Raji (cell line): ENCODE results near the gene DOC2A.

Experiments used
- POLR2A ChIP-seq: IDR thresholded peaks from 2 replicates; pipeline ENCODE4 v1.6.1; 2011; ENCODE audit warnings: low read depth, low read length, control low read depth; ENCODE audit not compliant: insufficient read depth

Gene DOC2A

GRCh38 chr16:29974291-29975133 lies 36.3 kb downstream of the DOC2A start:
- TF ChIP-seq POLR2A: no peak

- TF ChIP-seq POLR2A: peak; percentile 90
Observed at GRCh38 chr16:29973384-29974246, 37.2 kb downstream of the DOC2A start, which contains the start of gene TAOK2. Gene TAOK2, plus strand, starts transcription at chr16:29973868. Its CDS starts 3,905 bp downstream, at chr16:29977773.

GRCh38 chr16:29972992-29973383 lies 37.8 kb downstream of the DOC2A start:
- no peak for TF ChIP-seq POLR2A

- no peak for TF ChIP-seq POLR2A
Observed at GRCh38 chr16:29972500-29972899, 38.3 kb downstream of the DOC2A start.

GRCh38 chr16:29971304-29971703 lies 39.5 kb downstream of the DOC2A start:
- TF ChIP-seq POLR2A: no peak

GRCh38 chr16:29968205-29968604 lies 42.6 kb downstream of the DOC2A start:
- no peak for TF ChIP-seq POLR2A

GRCh38 chr16:29963021-29963743 lies 47.6 kb downstream of the DOC2A start:
- no peak for TF ChIP-seq POLR2A

GRCh38 chr16:29962344-29962994 lies 48.4 kb downstream of the DOC2A start:
- TF ChIP-seq POLR2A: no peak

- TF ChIP-seq POLR2A: peak; percentile 86
Observed at GRCh38 chr16:29961479-29962343, 49.1 kb downstream of the DOC2A start, which contains the start of gene TMEM219. Gene TMEM219, plus strand, starts transcription at chr16:29962079. Its CDS starts 1,065 bp downstream, at chr16:29963144.

- no peak for TF ChIP-seq POLR2A
Observed at GRCh38 chr16:29961127-29961478, 49.7 kb downstream of the DOC2A start.

GRCh38 chr16:29959293-29959692 lies 51.5 kb downstream of the DOC2A start:
- TF ChIP-seq POLR2A: no peak

GRCh38 chr16:29958756-29959155 lies 52.1 kb downstream of the DOC2A start:
- TF ChIP-seq POLR2A: no peak
